ENCODE data around the gene IGFBP3.

DNA sequence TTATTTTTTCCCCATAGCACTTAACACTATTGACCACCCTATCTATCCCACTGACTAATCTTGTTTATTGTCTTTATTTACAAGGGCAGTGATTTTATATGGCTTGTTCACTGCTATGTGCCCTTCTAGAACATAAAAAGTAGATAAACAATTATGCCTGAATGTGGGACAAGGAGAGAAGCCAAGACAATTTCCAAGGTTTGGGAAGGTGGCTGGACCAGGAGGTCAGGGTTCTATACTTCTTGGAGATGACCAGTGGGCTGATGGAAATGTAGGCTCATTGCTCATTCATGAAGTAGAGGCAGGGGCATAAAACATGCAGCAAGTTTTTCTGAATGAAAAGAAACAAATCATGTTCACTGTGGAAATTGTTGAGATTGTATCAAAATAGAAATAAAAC is 11.5 kb downstream of the IGFBP3 start:
- TF ChIP-seq POLR2A (IDR thresholded peaks at IDR 0.05) = no peak
- no peak for TF ChIP-seq CTCF (IDR thresholded peaks at IDR 0.05)
- TF ChIP-seq POLR2AphosphoS5 (IDR thresholded peaks at IDR 0.05) = no peak
- no peak for TF ChIP-seq EP300 (IDR thresholded peaks at IDR 0.05)

All from gastroesophageal sphincter (tissue), 3 donors.